Measurements from ENCODE around the gene PELI1.
"Not testable (repeated sequence)": the region's sequence is repeated elsewhere in the genome, so short reads cannot be mapped to it uniquely, and the experiment has no call there.

DNA sequence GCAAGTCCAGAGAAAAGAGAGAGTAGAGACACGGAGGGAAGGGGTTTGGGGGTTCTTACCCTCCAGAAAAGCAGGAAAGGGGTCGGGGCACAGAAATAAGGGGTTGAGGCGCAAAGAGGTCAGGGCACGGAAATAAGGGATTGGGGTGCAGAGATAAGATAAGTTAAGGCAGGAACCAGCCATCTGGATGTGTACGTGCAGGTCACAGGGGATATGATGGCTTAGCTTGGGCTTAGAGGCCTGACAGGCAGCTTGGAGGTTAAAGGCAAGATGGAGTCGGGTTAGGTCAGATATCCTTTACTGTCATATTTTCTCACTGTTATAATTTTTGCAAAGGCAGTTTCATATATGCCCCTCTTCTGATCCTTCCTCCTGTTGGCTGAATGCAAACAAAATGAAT lies 64.5 kb downstream of the PELI1 start:
- TF ChIP-seq POLR2A (IDR thresholded peaks at IDR 0.05; ENCODE audit: low read length); GATA1 (IDR thresholded peaks at IDR 0.05; ENCODE audit: low read depth, low read length): not testable (repeated sequence)
